Measurements from ENCODE around the gene ACSL5.

ACSL5 gene

GRCh38 chr10:112424651-112425050 lies 50.7 kb downstream of the ACSL5 start:
- H3K4me1 ChIP-seq (ENCODE audit: insufficient read depth, poor library complexity, severe bottlenecking), result no peaks in the 10 kb centered on the region
- DNase-seq (ENCODE audit: low spot score), result no peak
- H3K4me3 ChIP-seq (ENCODE audit: severe bottlenecking), result no peak overlapping the region
- no peak for ATAC-seq (ENCODE audit: low read depth)
- no peaks in the 10 kb centered on the region for H3K27me3 ChIP-seq (ENCODE audit: insufficient read depth, poor library complexity, severe bottlenecking)
- H3K36me3 ChIP-seq (ENCODE audit: low read depth), result no peaks in the 10 kb centered on the region; the same call in 1 of the 2 replicates
- no peaks in the 10 kb centered on the region for H3K9me3 ChIP-seq (ENCODE audit: severe bottlenecking)
- H3K27ac ChIP-seq (ENCODE audit: poor library complexity, severe bottlenecking), result no peak overlapping the region
- TF ChIP-seq CTCF (IDR thresholded peaks at IDR 0.05; ENCODE audit: poor library complexity, severe bottlenecking), result no peak

GRCh38 chr10:112426111-112426510 lies 52.2 kb downstream of the ACSL5 start:
- DNase-seq (ENCODE audit: low spot score), result no peak
- peaks cover 10% of the 10 kb centered on the region for H3K36me3 ChIP-seq (ENCODE audit: low read depth)
- H3K27me3 ChIP-seq (ENCODE audit: insufficient read depth, poor library complexity, severe bottlenecking), result no peaks in the 10 kb centered on the region

GRCh38 chr10:112429147-112429546 lies 55.2 kb downstream of the ACSL5 start:
- TF ChIP-seq CTCF (IDR thresholded peaks at IDR 0.05; ENCODE audit: poor library complexity, severe bottlenecking), result no peak
- no peak overlapping the region for H3K4me3 ChIP-seq (ENCODE audit: severe bottlenecking)
- peaks cover 35% of the 10 kb centered on the region for H3K36me3 ChIP-seq (ENCODE audit: low read depth)
- DNase-seq (ENCODE audit: low spot score) (no peak), ATAC-seq (ENCODE audit: low read depth) (no peak)
- no peak overlapping the region for H3K27ac ChIP-seq (ENCODE audit: poor library complexity, severe bottlenecking)
- no peaks in the 10 kb centered on the region for H3K9me3 ChIP-seq (ENCODE audit: severe bottlenecking)
- H3K4me1 ChIP-seq (ENCODE audit: insufficient read depth, poor library complexity, severe bottlenecking), result no peaks in the 10 kb centered on the region
- H3K27me3 ChIP-seq (ENCODE audit: insufficient read depth, poor library complexity, severe bottlenecking), result no peaks in the 10 kb centered on the region

More at GRCh38 chr10:112426111-112426510, 52.2 kb downstream of the ACSL5 start:
- H3K4me1 ChIP-seq (ENCODE audit: insufficient read depth, poor library complexity, severe bottlenecking), result no peaks in the 10 kb centered on the region
- H3K4me3 ChIP-seq (ENCODE audit: severe bottlenecking), result no peak overlapping the region
- no peak overlapping the region for H3K27ac ChIP-seq (ENCODE audit: poor library complexity, severe bottlenecking)
- no peak for ATAC-seq (ENCODE audit: low read depth)
- H3K9me3 ChIP-seq (ENCODE audit: severe bottlenecking), result no peaks in the 10 kb centered on the region
- no peak for TF ChIP-seq CTCF (IDR thresholded peaks at IDR 0.05; ENCODE audit: poor library complexity, severe bottlenecking)

- no peaks in the 10 kb centered on the region for H3K4me1 ChIP-seq (ENCODE audit: insufficient read depth, poor library complexity, severe bottlenecking)
- no peak overlapping the region for H3K4me3 ChIP-seq (ENCODE audit: severe bottlenecking)
- H3K9me3 ChIP-seq (ENCODE audit: severe bottlenecking), result no peaks in the 10 kb centered on the region
- DNase-seq (ENCODE audit: low spot score) (no peak), ATAC-seq (ENCODE audit: low read depth) (no peak)
- no peak overlapping the region for H3K27ac ChIP-seq (ENCODE audit: poor library complexity, severe bottlenecking)
- H3K36me3 ChIP-seq (ENCODE audit: low read depth), result peaks cover 41% of the 10 kb centered on the region
- H3K27me3 ChIP-seq (ENCODE audit: insufficient read depth, poor library complexity, severe bottlenecking), result no peaks in the 10 kb centered on the region
- TF ChIP-seq CTCF (IDR thresholded peaks at IDR 0.05; ENCODE audit: poor library complexity, severe bottlenecking), result no peak
Measured at GRCh38 chr10:112429654-112430230, 55.8 kb downstream of the ACSL5 start.

GRCh38 chr10:112433136-112433535 lies 59.2 kb downstream of the ACSL5 start:
- no peak overlapping the region for H3K27ac ChIP-seq (ENCODE audit: poor library complexity, severe bottlenecking)
- no peak overlapping the region for H3K4me3 ChIP-seq (ENCODE audit: severe bottlenecking)
- no peaks in the 10 kb centered on the region for H3K27me3 ChIP-seq (ENCODE audit: insufficient read depth, poor library complexity, severe bottlenecking)
- no peaks in the 10 kb centered on the region for H3K9me3 ChIP-seq (ENCODE audit: severe bottlenecking)
- no peak for ATAC-seq (ENCODE audit: low read depth)
- no peak for TF ChIP-seq CTCF (IDR thresholded peaks at IDR 0.05; ENCODE audit: poor library complexity, severe bottlenecking)
- H3K36me3 ChIP-seq (ENCODE audit: low read depth), result peaks cover 67% of the 10 kb centered on the region
- DNase-seq (ENCODE audit: low spot score), result no peak
- H3K4me1 ChIP-seq (ENCODE audit: insufficient read depth, poor library complexity, severe bottlenecking), result no peaks in the 10 kb centered on the region
